HFFc6 (cell line): ENCODE measurements around the gene TRDN. TPM values are rescaled to one million over a fixed set of nuclear protein-coding genes. Genes with fewer than 3 reads are reported as not detected.

Experiments used
- DNase-seq: peaks from one replicate; pipeline ENCODE4 v3.0.0-alpha.2; 2018
- H3K27ac Mint-ChIP-seq: 2 replicates; pipeline ENCODE4 v1.8.0; 2020; ENCODE audit warnings: mild to moderate bottlenecking, mixed read lengths
- H3K27me3 Mint-ChIP-seq: 2 replicates; pipeline ENCODE4 v1.8.0; 2021; ENCODE audit warnings: mild to moderate bottlenecking, moderate library complexity, mixed read lengths; ENCODE audit not compliant: insufficient read depth
- H3K36me3 Mint-ChIP-seq: 2 replicates; pipeline ENCODE4 v1.8.0; 2021; ENCODE audit warnings: low read depth, mixed read lengths
- H3K4me1 Mint-ChIP-seq: 2 replicates; pipeline ENCODE4 v1.8.0; 2020; ENCODE audit warnings: low read depth, mixed read lengths
- H3K4me3 Mint-ChIP-seq: 2 replicates; pipeline ENCODE4 v1.8.0; 2020; ENCODE audit warnings: mild to moderate bottlenecking, moderate library complexity, mixed read lengths
- H3K9me3 Mint-ChIP-seq: 2 replicates; pipeline ENCODE4 v1.8.0; 2020; ENCODE audit warnings: mild to moderate bottlenecking, mixed read lengths
- total RNA-seq, 6 experiments: library from RNA; stranded (reverse); fragmentation: NEBNext Ultra II Directional; extraction: Animal tissue kit (Norgen Biotek cat#: 25700); gene quantifications; 2 replicates in 1 of 6; 3 replicates in 5 of 6; pipeline ENCODE4 v1.2.3, GENCODE V29; 2021
- TF ChIP-seq, protein P1 (sequence below): fragments of 200-600 bp; sonication (generic); IDR thresholded peaks from 2 replicates; pipeline ENCODE4 v1.5.0; 2021; ENCODE audit warnings: antibody characterized with exemption, mild to moderate bottlenecking

The TRDN gene
- total RNA-seq, 6 experiments from 2014 or later = not detected

DNA sequence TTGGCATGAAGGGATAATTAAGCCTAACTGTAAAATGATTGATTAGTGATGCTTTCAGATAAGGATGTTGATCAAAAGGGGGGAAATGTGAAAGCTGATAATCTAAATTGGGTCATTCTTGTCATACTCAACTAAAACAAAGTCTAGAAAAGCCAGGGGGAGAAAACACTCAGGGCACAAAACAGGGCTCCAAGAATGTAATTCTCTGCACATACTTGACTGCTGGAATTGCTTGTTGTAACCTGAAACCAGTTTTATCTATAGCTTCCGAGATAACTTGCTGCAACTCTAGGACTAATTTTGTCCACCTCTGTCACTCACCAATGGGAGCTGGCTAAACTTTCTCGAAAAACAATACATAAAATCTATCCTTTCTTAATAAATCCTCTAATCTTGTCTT, 330.4 kb downstream of the TRDN start:
- H3K4me1 Mint-ChIP-seq = no peaks in the 10 kb centered on the region
- no peak overlapping the region for H3K4me3 Mint-ChIP-seq
- H3K9me3 Mint-ChIP-seq = peaks cover 29% of the 10 kb centered on the region
- no peak for DNase-seq
- H3K36me3 Mint-ChIP-seq = no peaks in the 10 kb centered on the region
- no peak overlapping the region for H3K27ac Mint-ChIP-seq
- no peaks in the 10 kb centered on the region; the same call in 1 of the 2 replicates for H3K27me3 Mint-ChIP-seq
- TF ChIP-seq, protein P1, sequence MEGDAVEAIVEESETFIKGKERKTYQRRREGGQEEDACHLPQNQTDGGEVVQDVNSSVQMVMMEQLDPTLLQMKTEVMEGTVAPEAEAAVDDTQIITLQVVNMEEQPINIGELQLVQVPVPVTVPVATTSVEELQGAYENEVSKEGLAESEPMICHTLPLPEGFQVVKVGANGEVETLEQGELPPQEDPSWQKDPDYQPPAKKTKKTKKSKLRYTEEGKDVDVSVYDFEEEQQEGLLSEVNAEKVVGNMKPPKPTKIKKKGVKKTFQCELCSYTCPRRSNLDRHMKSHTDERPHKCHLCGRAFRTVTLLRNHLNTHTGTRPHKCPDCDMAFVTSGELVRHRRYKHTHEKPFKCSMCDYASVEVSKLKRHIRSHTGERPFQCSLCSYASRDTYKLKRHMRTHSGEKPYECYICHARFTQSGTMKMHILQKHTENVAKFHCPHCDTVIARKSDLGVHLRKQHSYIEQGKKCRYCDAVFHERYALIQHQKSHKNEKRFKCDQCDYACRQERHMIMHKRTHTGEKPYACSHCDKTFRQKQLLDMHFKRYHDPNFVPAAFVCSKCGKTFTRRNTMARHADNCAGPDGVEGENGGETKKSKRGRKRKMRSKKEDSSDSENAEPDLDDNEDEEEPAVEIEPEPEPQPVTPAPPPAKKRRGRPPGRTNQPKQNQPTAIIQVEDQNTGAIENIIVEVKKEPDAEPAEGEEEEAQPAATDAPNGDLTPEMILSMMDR = no peak

DNA sequence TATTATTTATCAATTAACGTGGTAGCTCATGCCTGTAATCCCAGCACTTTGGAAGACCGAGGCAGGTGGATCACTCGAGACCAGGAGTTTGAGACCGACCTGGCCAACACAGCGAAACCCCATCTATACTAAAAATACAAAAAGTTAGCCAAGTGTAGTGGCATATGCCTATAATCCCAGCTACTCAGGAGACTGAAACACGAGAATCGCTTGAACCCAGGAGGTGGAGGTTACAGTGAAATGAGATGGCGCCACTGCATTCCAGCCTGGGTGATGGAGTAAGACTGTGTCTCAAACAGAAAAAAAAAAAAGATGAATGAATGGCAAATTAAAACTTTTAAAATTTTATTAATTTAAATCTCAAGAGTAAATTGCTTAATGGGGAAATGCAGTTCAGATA, 341.1 kb downstream of the TRDN start:
- DNase-seq = no peak
- H3K4me1 Mint-ChIP-seq = no peaks in the 10 kb centered on the region
- no peak overlapping the region for H3K4me3 Mint-ChIP-seq
- H3K9me3 Mint-ChIP-seq = peaks cover 37% of the 10 kb centered on the region
- TF ChIP-seq, protein P1 = no peak
- no peaks in the 10 kb centered on the region for H3K36me3 Mint-ChIP-seq
- H3K27ac Mint-ChIP-seq = no peak overlapping the region
- no peaks in the 10 kb centered on the region for H3K27me3 Mint-ChIP-seq

DNA sequence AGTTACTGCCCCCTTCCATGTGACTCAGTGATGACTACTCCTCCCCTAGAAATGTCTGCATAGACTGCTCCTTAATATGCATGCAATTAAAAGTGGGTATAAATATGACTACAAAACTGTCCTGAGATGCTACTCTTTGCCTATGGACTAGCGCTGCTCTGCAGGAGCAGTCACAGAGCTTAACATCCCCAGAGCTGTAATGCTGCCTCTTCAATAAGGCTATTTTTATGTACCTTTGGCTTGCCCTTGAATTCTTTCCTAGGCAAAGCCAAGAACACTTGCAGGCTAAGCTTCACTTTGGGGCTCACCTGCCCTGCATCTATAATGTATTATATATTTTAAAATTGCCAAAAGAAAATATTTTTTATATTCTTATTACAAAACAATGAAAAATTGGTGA, 341.6 kb downstream of the TRDN start:
- no peak for DNase-seq
- Mint-ChIP-seq H3K36me3 (no peaks in the 10 kb centered on the region), H3K9me3 (peaks cover 42% of the 10 kb centered on the region), H3K27me3 (no peaks in the 10 kb centered on the region), H3K27ac (no peak overlapping the region), H3K4me1 (no peaks in the 10 kb centered on the region), H3K4me3 (no peak overlapping the region)
- TF ChIP-seq, protein P1 = no peak

DNA sequence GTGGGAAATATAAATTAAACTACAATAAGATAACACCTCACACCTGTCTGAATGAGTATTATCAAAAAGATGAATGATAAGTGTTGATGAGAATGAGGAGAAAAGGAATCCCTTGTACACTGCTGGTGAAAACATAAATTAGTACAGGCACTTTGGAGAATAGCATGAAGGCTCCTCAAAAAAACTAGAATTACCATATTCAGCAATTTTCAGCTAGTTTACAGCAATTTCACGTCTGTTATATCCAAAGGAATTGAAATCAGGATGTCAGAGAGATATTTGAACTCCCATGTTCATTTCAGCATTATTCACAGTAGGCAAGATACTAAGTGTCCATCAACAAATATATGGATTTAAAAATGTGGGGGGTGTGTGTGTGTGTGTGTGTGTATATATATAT, 348.1 kb downstream of the TRDN start:
- Mint-ChIP-seq H3K9me3 (peaks cover 56% of the 10 kb centered on the region), H3K4me1 (no peaks in the 10 kb centered on the region), H3K4me3 (no peak overlapping the region), H3K36me3 (no peaks in the 10 kb centered on the region), H3K27me3 (no peaks in the 10 kb centered on the region), H3K27ac (no peak overlapping the region)
- no peak for DNase-seq
- TF ChIP-seq, protein P1 = no peak

DNA sequence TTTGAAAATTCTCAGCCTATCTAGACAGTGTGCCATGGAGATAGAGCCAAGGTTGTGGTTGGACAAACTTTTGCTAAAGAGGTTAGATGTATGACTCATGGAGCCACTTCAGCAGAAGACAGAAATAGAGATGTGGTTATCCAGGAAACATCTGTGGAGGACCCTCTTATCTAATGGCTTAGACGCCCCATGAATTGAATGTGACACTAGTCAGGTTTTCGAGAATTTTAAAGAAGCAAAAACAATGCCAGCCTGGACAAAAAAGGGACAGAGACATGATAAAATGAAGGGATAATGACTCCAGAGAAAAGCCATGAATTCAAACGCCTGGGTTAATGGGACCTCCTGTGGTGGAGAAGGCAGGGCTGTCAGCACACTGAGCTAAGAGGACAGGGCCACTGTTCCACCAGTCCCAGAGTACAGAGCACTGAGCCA, 360.2 kb downstream of the TRDN start:
- no peak for DNase-seq
- Mint-ChIP-seq H3K4me1 (no peaks in the 10 kb centered on the region), H3K4me3 (no peak overlapping the region), H3K9me3 (peaks cover 23% of the 10 kb centered on the region), H3K36me3 (no peaks in the 10 kb centered on the region), H3K27me3 (no peaks in the 10 kb centered on the region), H3K27ac (no peak overlapping the region)
- TF ChIP-seq, protein P1 = no peak

DNA sequence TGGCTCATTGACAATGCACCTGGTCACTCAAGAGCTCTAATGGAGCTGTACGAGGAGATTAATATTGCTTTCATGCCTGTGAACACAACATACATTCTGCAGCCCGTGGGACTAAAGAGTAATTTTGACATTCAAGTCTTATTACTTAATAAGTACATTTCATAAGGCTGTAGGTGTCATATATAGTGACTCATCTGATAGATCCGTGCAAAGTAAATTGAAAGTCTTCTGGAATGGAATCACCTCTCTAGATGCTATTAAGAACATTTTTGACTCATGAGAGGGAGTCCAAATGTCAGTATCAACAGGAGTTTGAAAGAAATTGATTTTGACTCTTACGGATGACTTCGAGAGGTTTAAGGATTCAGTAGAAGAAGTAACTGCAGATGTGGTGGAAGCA, 372.8 kb downstream of the TRDN start:
- Mint-ChIP-seq H3K27ac (no peak overlapping the region), H3K4me1 (no peaks in the 10 kb centered on the region), H3K4me3 (no peak overlapping the region), H3K9me3 (peaks cover 13% of the 10 kb centered on the region), H3K36me3 (no peaks in the 10 kb centered on the region; the same call in 1 of the 2 replicates), H3K27me3 (no peaks in the 10 kb centered on the region)
- TF ChIP-seq, protein P1 = no peak
- DNase-seq = no peak
